GM19035 (cell line): ENCODE data around the gene ATXN3L.

Experiments used
- ATAC-seq: cut with Tn5 transposase; IDR thresholded peaks from one replicate; pipeline ENCODE4 v1.9.1; 2021; ENCODE audit not compliant: unreplicated experiment

Gene ATXN3L

DNA sequence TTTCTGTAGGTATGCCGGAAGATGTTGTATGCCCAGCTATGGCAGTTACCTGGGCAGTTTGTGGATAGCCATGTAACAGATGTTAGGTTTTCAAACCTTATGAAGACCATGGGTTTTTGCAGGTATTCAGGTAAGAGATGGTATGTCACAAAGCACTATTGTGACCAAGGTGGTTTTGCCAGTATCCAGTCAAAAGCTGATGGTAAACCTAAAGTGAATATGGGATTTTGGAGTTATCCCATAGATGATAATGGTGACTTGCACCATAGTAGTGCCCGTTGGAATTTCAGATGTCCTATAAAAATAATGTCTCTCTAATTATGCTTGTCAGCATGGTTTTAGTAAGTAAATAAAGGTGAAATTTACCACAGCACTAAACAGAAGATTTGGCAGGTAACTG, at the start of gene ATXN3L:
TSS of gene ATXN3L (minus strand) at position 101 of the 400 bp plus-strand sequence. CDS start 119 bp downstream, outside the sequence.
- ATAC-seq: no peak

DNA sequence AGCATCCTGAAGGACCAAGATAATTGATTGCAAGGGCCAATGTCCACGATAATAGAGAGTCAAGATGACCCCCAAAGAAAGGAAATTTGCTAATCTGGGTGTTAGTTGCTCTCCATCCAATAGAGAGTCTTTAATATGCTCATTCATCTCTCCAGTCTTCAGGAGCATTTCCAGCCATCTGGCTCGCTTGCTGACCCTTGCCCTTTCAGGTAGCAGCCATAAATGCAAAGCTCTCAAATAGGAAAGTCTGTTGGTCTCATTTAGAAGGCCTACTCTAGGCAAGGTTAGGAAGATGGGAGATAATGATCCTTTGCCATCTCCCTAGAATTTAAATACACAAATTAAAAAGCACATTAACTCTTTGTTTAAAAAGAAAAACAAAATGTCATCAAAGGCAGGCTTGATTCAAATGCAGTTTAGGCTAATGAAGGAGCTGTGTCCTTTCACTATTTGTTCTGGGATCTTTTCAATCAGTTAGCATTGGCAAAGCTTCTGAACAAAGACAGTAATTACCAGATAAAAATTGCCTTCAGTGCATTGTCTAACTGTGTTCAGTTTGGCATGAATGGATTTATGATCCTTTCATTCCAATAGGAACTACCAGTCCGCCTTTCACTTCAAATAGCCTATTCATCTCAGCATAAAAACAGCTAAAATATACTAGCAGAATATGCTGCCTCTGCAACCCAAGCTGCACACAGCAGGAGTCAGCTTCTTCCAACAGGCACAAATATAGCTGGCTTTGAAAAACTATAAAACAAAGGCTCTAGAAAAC, 49.6 kb upstream of the ATXN3L start:
- no peak for ATAC-seq

DNA sequence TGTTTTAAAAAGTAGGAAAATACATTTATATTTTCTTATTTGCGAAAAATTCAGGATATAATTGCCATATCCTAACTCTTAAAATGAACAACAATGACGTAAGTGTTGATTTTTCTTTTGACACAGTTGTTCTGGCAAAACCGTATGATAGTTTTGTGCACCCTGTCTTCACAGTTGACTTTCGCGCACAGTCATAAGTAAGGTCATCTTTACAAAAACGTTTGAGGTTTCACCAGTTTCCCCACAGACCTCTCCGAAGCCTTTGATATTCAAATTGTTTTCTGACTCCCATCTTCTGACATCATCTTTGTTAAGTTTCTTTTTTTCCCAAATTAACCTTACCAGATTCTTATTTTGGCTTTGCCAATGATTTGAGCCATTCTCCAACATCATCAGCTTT, 48.1 kb upstream of the ATXN3L start:
- ATAC-seq: no peak

DNA sequence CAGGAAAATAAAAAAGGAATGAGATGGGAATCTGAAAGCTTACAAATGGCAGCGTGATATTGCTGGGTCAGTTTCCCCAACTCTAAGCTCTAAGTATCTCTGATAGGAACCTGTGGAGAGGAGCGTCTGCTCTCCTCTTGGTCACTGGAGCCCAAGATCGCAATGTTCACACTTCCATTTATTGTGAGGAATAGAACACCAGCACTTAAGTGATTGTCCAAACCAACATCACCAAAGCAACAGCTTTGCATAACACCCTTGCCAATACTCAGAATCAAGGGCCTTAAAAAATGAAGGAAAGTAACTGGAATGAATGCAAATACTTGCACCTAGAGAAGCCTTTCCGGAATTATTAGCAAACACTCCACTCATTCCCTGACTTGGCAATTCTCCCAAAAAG, 46.8 kb upstream of the ATXN3L start:
- ATAC-seq: no peak

DNA sequence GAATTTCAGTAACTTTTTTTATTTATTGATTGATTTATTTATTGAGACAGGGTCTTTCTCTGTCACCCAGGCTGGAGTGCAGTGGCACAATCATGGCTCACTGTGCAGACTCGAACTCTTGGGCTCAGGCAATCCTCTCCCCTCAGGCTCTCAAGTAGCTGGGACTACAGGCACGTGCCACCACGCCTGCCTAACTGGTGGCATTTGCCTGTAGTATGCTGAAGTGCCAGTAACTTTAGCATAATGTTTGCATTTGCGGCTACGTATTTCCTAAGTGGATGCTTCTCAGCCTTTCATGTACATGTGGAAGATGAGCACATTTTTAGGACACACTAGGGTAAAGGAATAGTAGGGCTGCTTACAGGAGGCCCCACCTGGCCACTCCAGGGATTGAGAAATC, 45.3 kb upstream of the ATXN3L start:
- no peak for ATAC-seq

GRCh38 chrX:13364230-13364857, 44.5 kb upstream of the ATXN3L start:
- no peak for ATAC-seq

GRCh38 chrX:13360146-13360545, 40.3 kb upstream of the ATXN3L start:
- ATAC-seq: no peak

GRCh38 chrX:13357925-13358324, 38.1 kb upstream of the ATXN3L start:
- ATAC-seq: no peak

DNA sequence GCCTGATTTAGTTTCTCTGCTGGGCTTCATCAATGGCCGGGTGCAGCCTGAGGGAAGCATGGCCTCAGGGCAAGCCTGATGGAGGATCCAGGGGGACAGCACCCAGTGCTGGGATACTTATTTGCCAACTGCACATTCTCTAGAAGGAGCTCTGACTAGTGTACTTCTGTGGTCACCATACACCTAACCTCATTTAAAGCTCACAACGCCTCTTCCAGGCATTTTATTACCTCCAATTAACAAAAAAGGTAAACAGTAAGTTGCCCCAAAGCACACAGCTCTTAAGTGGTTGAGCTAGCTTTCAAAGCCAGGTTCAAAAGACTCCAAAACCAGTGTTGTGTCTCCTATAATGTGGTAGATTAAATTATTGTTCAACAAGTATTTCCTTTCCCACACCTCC, 26.8 kb upstream of the ATXN3L start:
- ATAC-seq: no peak

GRCh38 chrX:13345438-13345837, 25.6 kb upstream of the ATXN3L start:
- no peak for ATAC-seq

- no peak for ATAC-seq
These were observed 25.2 kb upstream of the ATXN3L start for GRCh38 chrX:13345037-13345436.

GRCh38 chrX:13341491-13342101, 21.7 kb upstream of the ATXN3L start:
- no peak for ATAC-seq

DNA sequence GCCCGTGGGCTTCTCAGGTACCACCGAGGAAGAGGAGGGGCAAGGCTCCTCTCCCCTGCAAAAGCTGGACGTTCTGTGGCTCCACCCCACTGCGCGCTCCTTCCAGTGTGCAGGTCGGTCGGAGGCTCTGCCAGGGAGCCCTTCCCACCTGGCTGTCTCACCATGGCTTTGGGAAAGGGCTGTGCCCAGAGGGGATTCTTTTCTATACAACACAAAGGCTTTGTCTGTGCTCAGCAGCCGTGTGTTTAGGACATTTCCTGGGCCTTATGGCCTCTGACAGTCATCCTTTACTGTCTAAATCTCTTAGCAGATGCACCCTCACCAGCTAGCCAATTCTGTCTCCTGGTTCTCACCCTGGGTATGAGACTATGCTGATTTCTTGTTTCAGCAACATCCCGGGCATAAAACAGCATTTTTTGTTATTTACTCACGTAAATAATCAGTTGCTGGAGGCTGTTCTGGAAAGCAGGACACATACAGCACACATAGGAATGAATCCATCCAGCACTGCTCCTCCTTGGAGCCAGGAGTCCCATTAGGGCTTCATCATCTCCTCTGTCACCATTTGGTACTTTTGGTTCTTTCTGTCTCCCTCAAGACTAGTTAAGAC, 20.4 kb upstream of the ATXN3L start:
- no peak for ATAC-seq

- ATAC-seq: no peak
These were observed 19.8 kb upstream of the ATXN3L start for GRCh38 chrX:13339607-13340006.

- no peak for ATAC-seq
These were observed 19.2 kb upstream of the ATXN3L start for GRCh38 chrX:13338996-13339515.

- ATAC-seq: no peak
These were observed 14.6 kb upstream of the ATXN3L start for GRCh38 chrX:13334491-13334890.

DNA sequence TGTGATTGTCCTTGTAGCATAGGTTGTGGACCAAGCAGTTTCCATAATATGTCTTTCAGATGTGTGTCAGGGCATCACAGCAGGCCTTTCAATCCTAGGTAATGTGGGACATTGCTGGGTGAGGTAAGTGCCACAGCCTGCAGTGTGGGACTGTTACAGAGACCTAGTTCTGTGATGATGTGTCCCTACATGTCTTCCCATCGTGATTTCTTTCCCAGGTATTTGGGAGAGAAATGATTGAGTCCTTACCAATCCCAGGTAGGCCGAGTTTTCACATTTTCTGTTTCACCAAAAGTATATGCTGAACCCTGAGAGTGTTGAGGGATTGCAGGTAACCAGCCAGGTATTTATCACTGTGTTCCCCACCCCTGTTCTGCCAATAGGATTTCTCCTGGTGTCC, 10.6 kb upstream of the ATXN3L start:
- no peak for ATAC-seq

DNA sequence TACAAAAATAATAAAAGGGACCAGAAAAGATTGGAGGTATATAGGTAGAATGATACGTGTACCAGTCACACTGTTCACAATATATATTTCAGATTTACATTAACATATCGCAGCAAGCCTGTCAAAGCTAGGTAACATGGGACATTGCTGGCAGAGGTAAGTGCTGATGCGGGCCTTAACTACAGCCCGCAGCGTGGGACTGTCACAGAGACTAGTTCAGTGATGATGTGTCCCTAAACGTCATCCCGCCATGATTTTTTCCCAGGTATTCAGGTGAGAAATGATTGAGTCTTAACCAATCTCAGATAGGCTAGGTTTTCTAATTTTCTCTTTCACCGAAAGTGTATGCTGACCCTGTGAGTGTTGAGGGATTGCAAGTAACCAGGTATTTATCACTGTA, 7.8 kb upstream of the ATXN3L start:
- no peak for ATAC-seq

GRCh38 chrX:13323241-13323640, 3.4 kb upstream of the ATXN3L start:
- no peak for ATAC-seq

DNA sequence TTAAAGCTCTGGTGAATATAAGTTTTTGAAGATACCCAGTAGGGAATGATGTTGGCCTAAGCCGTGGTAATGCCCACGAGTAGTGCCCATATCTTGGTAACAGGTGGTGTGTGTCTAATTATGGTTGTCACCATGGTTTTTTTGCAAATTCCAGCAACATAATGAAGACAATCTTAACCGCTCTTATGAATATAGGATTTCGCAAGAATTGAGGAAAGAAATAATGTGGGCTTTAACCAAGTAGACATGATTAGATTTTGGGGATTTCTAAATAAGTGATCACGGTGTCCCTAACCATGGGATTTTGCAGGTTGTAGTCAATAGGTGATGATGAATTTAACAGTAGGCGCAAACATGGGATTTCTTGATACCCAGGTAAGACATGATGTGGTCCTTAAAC, 2.5 kb downstream of the ATXN3L start:
- no peak for ATAC-seq

DNA sequence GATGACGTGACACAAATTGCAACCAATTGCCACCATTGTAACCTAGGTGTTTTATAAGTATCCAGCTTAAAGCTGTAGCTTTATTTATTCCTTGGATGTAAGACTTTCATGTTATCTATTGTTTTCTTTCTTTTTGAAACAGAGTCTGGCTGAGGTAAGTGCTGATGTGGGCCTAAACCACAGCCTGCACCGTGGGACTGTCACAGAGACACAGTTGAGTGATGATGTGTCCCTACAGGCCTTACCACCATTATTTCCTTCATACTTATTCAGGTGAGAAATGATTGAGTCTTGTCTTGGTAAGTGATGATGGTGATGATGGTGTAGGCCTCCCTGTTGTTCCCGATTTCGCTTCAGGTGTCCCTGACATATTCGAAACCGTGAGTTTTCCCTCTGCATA, 8.3 kb downstream of the ATXN3L start:
- no peak for ATAC-seq

DNA sequence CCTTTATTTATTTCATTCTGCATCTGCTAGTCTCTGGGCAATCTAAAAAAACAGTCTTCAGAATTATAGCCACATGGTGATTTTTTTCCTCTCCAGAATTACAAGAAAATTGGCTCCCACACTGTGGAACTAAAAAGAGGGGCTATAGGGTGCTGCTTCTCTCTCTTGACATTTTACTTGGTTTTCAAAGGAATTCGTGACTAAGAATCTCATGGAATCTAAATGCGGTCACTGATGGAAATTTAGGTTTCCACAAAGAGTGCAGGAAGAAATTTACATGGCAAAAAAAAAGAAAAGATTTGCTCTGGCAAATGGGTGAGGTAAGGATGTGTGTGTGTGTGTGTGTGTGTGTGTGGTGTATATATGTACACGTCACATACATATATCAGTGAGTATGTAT, 10.2 kb downstream of the ATXN3L start:
- ATAC-seq: no peak
